ENCODE results near the gene ATP10A. TPM values are rescaled to one million over a fixed set of nuclear protein-coding genes. Genes with fewer than 3 reads are reported as not detected.

ATP10A gene
- total and polyA plus RNA-seq, 2 of the 8 experiments (the other 6 are each of a cell fraction or from before 2014, with no cell fraction given) = 2.0 to 2.8 TPM

- Histone ChIP-seq H4K5ac (ENCODE audit: insufficient read length, low read depth, low read length) (no peak overlapping the region), H3K14ac (ENCODE audit: insufficient read length) (no peak overlapping the region), H4K20me1 (replicated peaks in 1 of 2; ENCODE audit: control insufficient read depth in 1 of 2, insufficient read depth in 2 of 2, low read length in 2 of 2) (no peaks in the 10 kb centered on the region), H3K9me3 (ENCODE audit: insufficient read depth in 2 of 2, low read depth in 1 of 2, low read length in 1 of 2) (no peaks in the 10 kb centered on the region), H3K56ac (replicated peaks; ENCODE audit: insufficient read length, low read depth, low read length) (no peak overlapping the region), H3K4ac (replicated peaks; ENCODE audit: insufficient read length, low read depth, low read length) (no peak overlapping the region), H3K9ac (replicated peaks in 1 of 4; ENCODE audit: extremely low read depth in 1 of 4, low read depth in 3 of 4, low read length in 3 of 4) (no peak overlapping the region), H2BK120ac (replicated peaks; ENCODE audit: low read depth, low read length) (no peak overlapping the region), H2BK20ac (ENCODE audit: low read length) (no peak overlapping the region), H2AFZ (ENCODE audit: low read length) (no peak overlapping the region), H3K23ac (ENCODE audit: insufficient read length) (no peak overlapping the region), H3K4me1 (replicated peaks in 1 of 4; ENCODE audit: control insufficient read depth in 3 of 4, insufficient read depth in 4 of 4, low read length in 3 of 4) (no peaks in the 10 kb centered on the region), H2BK15ac (ENCODE audit: low read length) (no peak overlapping the region), H3K4me3 (ENCODE audit: extremely low read depth in 1 of 4, insufficient read depth in 2 of 4, low read depth in 3 of 4, low read length in 4 of 4) (no peak overlapping the region), H3K36me3 (ENCODE audit: control insufficient read depth in 2 of 4, insufficient read depth in 4 of 4, low read length in 3 of 4) (no peaks in the 10 kb centered on the region), H2BK12ac (ENCODE audit: low read depth, low read length) (no peak overlapping the region), H3K27ac (ENCODE audit: low read depth, low read length) (no peak overlapping the region), H3K18ac (ENCODE audit: extremely low read depth, low read length) (no peak overlapping the region), H4K8ac (ENCODE audit: extremely low read depth, insufficient read depth, low read length) (no peak overlapping the region), H4K91ac (replicated peaks; ENCODE audit: insufficient read length, low read length) (no peak overlapping the region), H2BK5ac (ENCODE audit: low read depth, low read length) (no peak overlapping the region), H3K79me1 (ENCODE audit: low read depth, low read length) (no peaks in the 10 kb centered on the region), H3K4me2 (ENCODE audit: insufficient read depth in 1 of 2, low read depth in 2 of 2, low read length in 2 of 2) (no peak overlapping the region), H3K27me3 (replicated peaks in 1 of 4; ENCODE audit: control insufficient read depth in 3 of 4, extremely low read depth in 1 of 4, insufficient read depth in 3 of 4, low read length in 3 of 4) (no peaks in the 10 kb centered on the region), H3K79me2 (ENCODE audit: control insufficient read depth in 1 of 2, insufficient read depth in 2 of 2, low read length in 2 of 2) (no peaks in the 10 kb centered on the region), H2AK5ac (ENCODE audit: low read depth, low read length) (no peak overlapping the region), H3K23me2 (ENCODE audit: low read depth, low read length) (no peaks in the 10 kb centered on the region)
- 75% methylated on average over 4 of the region's 4 CpGs; no CpG with 5 or more reads in 1 of the 2 experiments for WGBS, 2 experiments (ENCODE audit: extremely low coverage in 1 of 2, insufficient coverage in 1 of 2, insufficient read length in 1 of 2, insufficient replicate concordance in 2 of 2, low coverage in 1 of 2, low lambda C conversion rate in 2 of 2, missing lambda C conversion rate in 1 of 2)
- FAIRE-seq (no peak), DNase-seq (ENCODE audit: low read depth in 1 of 2, low spot score in 2 of 2) (no peak)
- TF ChIP-seq, protein P1, sequence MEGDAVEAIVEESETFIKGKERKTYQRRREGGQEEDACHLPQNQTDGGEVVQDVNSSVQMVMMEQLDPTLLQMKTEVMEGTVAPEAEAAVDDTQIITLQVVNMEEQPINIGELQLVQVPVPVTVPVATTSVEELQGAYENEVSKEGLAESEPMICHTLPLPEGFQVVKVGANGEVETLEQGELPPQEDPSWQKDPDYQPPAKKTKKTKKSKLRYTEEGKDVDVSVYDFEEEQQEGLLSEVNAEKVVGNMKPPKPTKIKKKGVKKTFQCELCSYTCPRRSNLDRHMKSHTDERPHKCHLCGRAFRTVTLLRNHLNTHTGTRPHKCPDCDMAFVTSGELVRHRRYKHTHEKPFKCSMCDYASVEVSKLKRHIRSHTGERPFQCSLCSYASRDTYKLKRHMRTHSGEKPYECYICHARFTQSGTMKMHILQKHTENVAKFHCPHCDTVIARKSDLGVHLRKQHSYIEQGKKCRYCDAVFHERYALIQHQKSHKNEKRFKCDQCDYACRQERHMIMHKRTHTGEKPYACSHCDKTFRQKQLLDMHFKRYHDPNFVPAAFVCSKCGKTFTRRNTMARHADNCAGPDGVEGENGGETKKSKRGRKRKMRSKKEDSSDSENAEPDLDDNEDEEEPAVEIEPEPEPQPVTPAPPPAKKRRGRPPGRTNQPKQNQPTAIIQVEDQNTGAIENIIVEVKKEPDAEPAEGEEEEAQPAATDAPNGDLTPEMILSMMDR (IDR thresholded peaks at IDR 0.05; ENCODE audit: control extremely low read depth in 1 of 3, insufficient read depth in 1 of 3, low read depth in 1 of 3, low read length in 3 of 3) = no peak
- TF ChIP-seq EGR1 (IDR thresholded peaks at IDR 0.05; ENCODE audit: borderline replicate concordance, low read depth, low read length) (no peak), RNF2 (IDR thresholded peaks at IDR 0.05; ENCODE audit: borderline replicate concordance, low read depth, low read length, missing control alignments, poor library complexity, severe bottlenecking) (no peak), FOSL1 (IDR thresholded peaks at IDR 0.05; ENCODE audit: insufficient read depth, low read depth, low read length) (no peak), BRCA1 (IDR thresholded peaks at IDR 0.05; ENCODE audit: low read depth, low read length) (no peak)
- ChIA-PET POLR2A (ENCODE audit: partially characterized antibody) (no interaction called here), CTCF (ENCODE audit: partially characterized antibody) (interaction anchor here (0.8 to 2.5 kb wide), 3 partner anchors 12 to 209 kb away, joined by 4 to 9 read pairs (median 4); no protein-coding TSS in a partner anchor)
Measured at GRCh38 chr15:25737218-25737643, 125.9 kb downstream of the ATP10A start.

Data from H1 (cell line).